NT2/D1 (cell line): ENCODE data around the gene LITAFD.

Experiments
- YY1 ChIP-seq: IDR thresholded peaks from 2 replicates; pipeline ENCODE4 v1.6.1; 2011; ENCODE audit not compliant: insufficient read length, insufficient read depth
- ZNF274 ChIP-seq: IDR thresholded peaks from 2 replicates; pipeline ENCODE4 v1.6.1; 2011; ENCODE audit warnings: mild to moderate bottlenecking, low read depth, low read length

DNA sequence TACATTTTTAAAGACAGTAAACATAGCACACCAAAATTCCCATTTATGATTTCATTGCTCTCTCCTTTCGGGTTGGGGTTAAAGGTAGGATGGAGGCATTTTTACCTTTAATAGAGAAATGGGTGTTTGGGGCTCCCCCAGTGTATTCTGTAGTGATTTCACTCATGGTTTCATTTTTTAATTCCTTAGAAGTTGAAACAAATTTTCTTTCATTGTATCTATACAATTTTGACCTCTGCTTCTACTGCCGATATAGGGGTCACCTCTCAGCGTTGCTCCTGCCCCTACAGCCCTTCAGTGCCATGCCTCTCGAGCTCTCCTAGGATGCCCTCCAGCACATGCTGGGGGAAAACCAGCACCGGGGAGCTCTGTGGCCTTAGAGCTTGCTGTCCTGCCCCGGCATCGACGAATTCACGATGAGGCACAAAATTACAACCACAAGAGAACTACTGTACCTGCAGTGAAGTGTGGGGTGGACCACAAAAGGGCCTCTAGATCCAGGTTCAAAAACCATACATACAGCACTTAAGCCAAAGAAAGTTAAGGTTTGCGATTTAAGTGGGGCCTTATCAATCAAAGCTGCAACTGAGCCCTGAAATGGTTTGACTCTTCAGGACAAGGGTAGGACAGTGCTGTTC is 39.3 kb downstream of the LITAFD start:
- no peak for TF ChIP-seq YY1
- TF ChIP-seq ZNF274: no peak
